ENCODE results near the gene TRAFD1.
"Not testable (repeated sequence)": the region's sequence is repeated elsewhere in the genome, so short reads cannot be mapped to it uniquely, and the experiment has no call there.

The TRAFD1 gene

GRCh38 chr12:112116232-112117060 is 8.9 kb upstream of the TRAFD1 start:
- peak; percentile 62 for DNase-seq

GRCh38 chr12:112117685-112118084 is 7.7 kb upstream of the TRAFD1 start:
- no peak for DNase-seq

- DNase-seq, result no peak
These were observed 3.4 kb upstream of the TRAFD1 start for GRCh38 chr12:112121780-112122565.

- DNase-seq, result no peak
These were observed 2.3 kb upstream of the TRAFD1 start for GRCh38 chr12:112122823-112123690.

GRCh38 chr12:112124918-112125249 is 476 bp upstream of the TRAFD1 start:
- DNase-seq, result no peak

- no peak for DNase-seq
These were observed 659 bp downstream of the TRAFD1 start for GRCh38 chr12:112126000-112126438.

- no peak for DNase-seq
These were observed 1.6 kb downstream of the TRAFD1 start for GRCh38 chr12:112126911-112127310.

- DNase-seq, result no peak
These were observed 5.2 kb downstream of the TRAFD1 start for GRCh38 chr12:112130441-112130998.

- no peak for DNase-seq
These were observed 6.3 kb downstream of the TRAFD1 start for GRCh38 chr12:112131686-112132085.

GRCh38 chr12:112133418-112133817 is 8.1 kb downstream of the TRAFD1 start:
- no peak for DNase-seq

GRCh38 chr12:112134731-112135130 is 9.4 kb downstream of the TRAFD1 start:
- DNase-seq, result no peak

GRCh38 chr12:112140728-112141127 is 15.4 kb downstream of the TRAFD1 start:
- DNase-seq, result no peak

GRCh38 chr12:112146123-112146522 is 20.8 kb downstream of the TRAFD1 start:
- DNase-seq, result no peak

GRCh38 chr12:112148031-112148513 is 22.7 kb downstream of the TRAFD1 start:
- no peak for DNase-seq

- DNase-seq, result no peak
These were observed 24.2 kb downstream of the TRAFD1 start for GRCh38 chr12:112149596-112149995.

- no peak for DNase-seq
These were observed 26.6 kb downstream of the TRAFD1 start for GRCh38 chr12:112151766-112152541.

- no peak for DNase-seq
These were observed 28.0 kb downstream of the TRAFD1 start for GRCh38 chr12:112153181-112153892.

- DNase-seq, result no peak
These were observed 28.5 kb downstream of the TRAFD1 start for GRCh38 chr12:112153893-112154219.

- DNase-seq, result not testable (repeated sequence)
These were observed 33.2 kb downstream of the TRAFD1 start for GRCh38 chr12:112158461-112159145.

- no peak for DNase-seq
These were observed 33.8 kb downstream of the TRAFD1 start for GRCh38 chr12:112159146-112159541.

- no peak for DNase-seq
These were observed 35.3 kb downstream of the TRAFD1 start for GRCh38 chr12:112160611-112161010.
